AG08395 (cell line): ENCODE data around the gene SMG6.
A peak's percentile ranks its signal among the peaks of the same experiment; 100 is the strongest.
"Not testable (repeated sequence)": the region's sequence is repeated elsewhere in the genome, so short reads cannot be mapped to it uniquely, and the experiment has no call there.

ENCODE experiments used
- DNase-seq: peaks from one replicate; pipeline ENCODE4 v3.0.0; 2012; ENCODE audit warnings: mixed read lengths, low spot score

Gene SMG6

GRCh38 chr17:2202996-2203575 is 100.5 kb downstream of the SMG6 start:
- DNase-seq = no peak

DNA sequence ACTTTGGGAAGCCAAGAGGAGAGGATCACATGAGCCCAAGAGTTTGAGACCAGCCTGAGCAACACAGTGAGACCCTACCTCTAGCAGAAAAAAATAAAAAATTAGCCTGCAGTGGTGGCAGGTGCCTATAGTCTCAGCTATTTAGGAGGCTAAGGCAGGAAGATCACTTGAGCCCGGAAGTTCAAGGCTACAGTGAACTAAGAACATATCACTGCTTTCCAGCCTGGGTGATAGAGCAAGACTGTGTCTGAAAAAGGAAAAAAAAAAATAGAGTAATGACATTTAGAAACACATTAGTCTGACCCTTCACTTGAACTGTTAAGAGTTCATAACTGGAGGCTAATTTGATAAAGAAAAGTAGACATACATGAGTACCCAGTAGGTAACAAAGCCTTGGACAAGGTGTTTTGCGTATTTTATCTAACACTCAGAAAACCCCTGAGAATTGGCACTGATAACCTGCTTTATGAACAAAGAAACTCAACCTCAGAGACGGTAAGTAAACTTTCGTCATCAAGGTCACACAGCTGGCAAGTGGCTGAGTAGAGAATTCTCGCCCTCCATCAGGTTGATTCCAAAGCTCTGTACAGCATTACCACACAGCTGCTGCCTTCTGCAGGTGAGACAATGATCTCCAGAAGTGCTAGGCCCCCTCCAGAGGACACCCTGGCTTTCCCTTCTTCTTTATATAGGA is 101.1 kb downstream of the SMG6 start:
- no peak for DNase-seq

DNA sequence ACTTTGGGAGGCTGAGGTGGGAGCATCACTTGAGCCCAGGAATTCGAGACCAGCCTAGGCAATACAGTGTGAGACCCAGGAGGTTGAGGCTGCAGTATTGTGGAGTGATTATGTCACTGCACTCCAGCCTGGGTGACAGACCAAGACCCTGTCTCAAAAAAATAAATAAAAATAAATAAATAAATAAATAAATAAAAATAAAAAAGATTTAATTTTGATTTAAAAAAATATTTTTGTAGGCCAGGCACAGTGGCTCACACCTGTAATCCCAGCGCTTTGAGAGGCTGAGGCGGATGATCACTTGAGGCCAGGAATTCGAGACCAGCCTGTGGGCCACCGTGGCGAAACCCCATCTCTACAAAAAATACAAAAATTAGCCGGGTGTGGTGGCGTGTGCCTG is 104.2 kb downstream of the SMG6 start:
- DNase-seq = not testable (repeated sequence)

DNA sequence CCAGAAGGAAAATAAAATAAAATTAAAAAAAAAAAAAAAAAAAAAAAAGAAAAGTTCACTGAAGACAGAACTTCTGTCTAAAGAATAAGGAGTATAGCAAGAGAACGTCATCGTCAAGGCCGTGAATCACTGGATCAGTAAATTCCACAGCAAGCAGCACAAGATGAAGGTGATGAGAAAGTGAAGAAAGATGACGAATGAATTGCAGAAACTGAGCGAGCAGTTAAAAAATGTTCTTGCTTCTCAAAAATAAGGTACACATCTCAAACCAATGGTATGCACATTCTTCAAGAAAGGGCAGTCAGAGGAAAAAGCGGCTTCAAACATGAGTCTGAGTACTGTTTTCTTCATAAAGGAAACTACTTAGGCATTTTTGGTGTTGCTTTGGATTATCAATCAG is 104.7 kb downstream of the SMG6 start:
- peak; percentile 3 for DNase-seq

DNA sequence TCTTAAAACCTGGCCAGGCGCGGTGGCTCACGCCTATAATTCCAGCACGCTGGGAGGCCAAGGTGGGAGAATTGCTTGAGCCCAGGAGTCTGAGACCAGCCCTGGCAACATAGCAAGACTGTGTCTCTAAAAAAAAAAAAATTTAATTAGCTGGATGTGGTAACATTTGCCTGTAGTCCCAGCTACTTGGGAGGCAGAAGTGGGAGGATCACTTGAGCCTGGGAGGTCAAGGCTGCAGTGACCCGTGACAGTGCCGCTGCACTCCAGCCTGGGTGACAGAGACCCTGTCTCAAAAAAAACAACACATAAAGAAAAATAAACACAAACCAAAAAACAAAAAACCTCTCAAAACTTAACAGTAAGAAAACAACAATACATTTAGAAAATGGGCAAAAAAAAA is 106.3 kb downstream of the SMG6 start:
- DNase-seq = no peak

GRCh38 chr17:2195729-2196128 is 107.9 kb downstream of the SMG6 start:
- DNase-seq = peak; percentile 8

DNA sequence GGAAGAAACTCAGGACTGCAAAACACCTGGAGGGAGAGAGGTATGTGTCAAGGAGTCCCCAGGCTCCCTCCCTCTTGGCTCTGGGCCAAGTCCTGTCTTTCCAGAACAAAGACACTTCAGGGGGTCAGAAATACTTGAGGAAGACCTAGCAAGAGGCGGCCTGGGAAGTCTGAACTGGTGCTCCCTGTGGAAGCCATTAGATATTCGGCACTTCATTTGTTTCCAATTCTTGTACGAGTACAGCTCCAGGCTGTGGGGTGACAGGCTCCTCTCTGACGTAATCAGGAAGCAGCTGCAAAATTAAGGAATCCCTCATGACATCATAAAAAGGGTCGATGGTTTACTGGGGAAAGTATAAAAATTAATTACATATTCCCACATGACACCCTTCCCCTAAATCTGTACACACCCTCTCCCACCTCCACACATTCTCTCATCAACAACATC is 108.7 kb downstream of the SMG6 start:
- DNase-seq = no peak

- DNase-seq = peak; percentile 82
These were observed 111.1 kb downstream of the SMG6 start for GRCh38 chr17:2192367-2193057.

GRCh38 chr17:2191785-2192184 is 111.8 kb downstream of the SMG6 start:
- DNase-seq = no peak

DNA sequence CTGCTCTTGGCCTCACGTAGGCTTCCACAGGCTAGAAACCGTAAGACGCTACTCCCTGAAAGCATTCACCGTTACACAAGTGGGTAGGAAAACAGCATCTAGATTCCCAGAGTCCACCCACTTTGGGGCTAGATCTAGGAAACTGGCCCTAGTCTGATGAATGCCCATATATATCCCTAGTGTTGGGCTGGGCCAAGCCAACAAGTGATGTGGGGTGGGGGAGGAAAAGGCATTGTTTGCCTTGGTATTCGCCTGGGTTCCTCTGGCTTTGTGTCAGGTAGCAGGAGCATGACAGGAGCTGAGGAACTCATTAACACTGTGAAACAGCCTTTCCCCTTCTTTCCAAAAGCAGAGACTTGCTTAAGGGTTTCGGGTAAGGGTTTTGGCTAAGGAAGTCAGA is 112.4 kb downstream of the SMG6 start:
- no peak for DNase-seq

DNA sequence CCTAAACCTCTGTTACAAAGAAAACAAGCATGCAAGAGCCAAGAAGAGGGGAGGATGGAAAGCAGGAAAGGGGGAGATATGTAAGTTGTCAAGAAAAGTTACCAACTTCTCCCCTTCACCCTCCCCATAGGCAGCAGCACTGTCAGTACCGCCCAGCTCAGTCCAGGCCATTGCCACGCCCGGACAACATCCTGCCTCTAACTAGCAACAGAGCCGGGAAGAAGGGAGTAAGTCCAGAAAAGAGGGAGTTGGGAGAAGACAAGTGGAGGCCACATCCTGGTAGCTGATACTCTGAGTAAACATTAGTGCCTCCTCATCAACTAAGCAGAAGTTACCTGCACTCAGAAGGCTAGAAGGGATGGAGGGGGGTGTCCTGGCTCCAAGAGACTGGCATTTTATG is 113.6 kb downstream of the SMG6 start:
- DNase-seq = peak; percentile 40

- peak; percentile 48 for DNase-seq
These were observed 114.5 kb downstream of the SMG6 start for GRCh38 chr17:2188971-2189630.

GRCh38 chr17:2187758-2188157 is 115.8 kb downstream of the SMG6 start:
- DNase-seq = no peak

- no peak for DNase-seq
These were observed 116.6 kb downstream of the SMG6 start for GRCh38 chr17:2186937-2187336.

DNA sequence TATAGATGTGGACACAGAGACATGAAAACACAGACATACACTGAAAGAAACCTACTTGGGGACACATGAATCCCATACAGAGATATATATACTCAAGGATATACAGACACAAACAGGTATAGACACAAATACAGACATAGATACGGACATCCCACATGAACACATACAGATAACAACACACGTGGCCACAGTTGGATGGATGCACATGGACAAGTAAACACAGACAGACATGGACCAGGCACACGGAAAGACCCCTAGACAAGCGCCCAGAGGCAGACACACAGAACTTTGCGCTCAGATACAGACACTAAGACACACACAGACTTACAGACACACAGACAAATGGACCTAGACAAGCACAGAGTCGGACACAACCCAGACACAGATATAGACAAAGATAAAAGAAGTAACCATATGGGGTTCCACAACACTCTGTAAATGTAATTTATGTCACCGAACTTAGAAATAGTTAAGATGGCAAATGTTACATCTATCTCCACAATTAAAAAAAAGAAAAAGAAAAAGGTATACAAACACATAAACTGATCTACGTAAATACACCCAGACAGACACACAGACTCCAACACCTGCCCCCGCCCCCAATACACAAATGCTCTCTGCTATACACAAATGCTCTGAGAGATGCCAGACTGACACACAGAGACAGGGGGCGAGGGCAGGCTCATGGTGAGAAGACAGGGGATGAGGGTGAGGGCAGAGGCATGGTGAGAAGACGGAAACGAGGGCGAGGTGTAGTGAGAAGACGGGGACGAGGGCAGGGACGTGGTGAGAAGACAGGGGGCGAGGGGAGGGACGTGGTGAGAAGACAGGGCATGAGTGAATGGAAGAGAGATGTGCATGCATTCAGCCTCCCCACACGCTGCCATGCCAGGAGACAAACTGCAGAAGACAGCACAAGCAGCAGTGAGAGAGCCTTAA is 118.3 kb downstream of the SMG6 start:
- DNase-seq = no peak

GRCh38 chr17:2183346-2183745 is 120.2 kb downstream of the SMG6 start:
- DNase-seq = no peak

DNA sequence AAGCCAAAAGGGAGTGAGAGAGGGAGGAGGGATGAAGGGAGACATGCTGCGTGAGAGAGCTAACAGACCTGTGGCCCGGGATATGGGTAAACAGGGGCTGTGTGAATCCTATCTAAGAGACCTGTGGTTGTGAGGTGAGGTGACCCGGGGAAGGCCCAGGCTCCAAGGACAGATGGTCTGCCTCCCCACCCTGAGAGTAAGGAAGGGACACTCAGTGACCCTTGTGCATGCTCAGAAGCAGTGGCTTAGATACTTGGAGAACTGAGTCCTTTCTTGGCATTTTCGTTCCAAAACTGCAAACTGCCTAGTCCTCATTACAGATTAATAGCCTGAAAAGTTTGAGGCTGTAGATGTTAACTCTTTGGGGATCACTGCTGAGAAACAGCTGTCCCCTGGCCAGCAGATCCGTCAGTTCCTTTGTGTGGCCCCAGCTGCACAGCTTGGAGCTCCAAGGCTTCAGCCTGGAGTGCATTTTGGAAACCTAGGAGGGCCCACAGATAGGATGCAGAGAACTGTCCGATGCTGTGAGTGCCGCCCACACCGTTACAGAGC is 121.6 kb downstream of the SMG6 start:
- no peak for DNase-seq

DNA sequence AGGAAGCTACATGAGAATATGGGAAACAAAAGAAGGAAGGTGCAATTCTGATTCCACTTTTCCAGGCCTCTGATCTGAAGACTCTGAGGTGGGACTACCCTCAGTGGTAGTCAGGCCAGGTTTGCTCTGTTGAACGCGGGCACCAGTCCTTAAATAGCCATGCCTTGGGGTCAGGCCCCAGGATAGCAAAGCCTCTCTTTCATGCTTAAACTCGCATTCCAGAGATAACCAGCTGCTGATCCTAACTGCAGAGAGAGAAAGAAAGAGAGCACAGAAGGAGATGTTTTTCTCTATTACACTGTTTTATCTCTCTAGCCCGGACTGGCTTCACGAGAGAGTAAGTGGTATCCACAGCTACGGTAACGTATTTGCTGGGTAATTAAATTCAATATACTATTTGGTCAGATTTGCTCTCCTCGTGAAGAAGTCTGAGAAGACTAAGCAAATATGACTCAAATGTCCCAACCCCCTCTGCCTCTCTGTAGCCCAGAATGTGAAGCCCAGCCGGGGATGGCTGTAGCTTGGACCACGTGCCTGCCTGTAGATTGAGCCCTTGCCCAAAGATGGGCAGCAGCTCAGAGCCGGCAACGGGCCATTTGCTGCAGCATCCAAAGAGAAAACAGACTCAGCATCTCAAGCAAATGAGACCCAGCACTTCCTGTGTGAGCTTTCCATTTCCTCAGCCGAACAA is 122.2 kb downstream of the SMG6 start:
- peak; percentile 81 for DNase-seq

GRCh38 chr17:2180768-2181167 is 122.8 kb downstream of the SMG6 start:
- DNase-seq = no peak

DNA sequence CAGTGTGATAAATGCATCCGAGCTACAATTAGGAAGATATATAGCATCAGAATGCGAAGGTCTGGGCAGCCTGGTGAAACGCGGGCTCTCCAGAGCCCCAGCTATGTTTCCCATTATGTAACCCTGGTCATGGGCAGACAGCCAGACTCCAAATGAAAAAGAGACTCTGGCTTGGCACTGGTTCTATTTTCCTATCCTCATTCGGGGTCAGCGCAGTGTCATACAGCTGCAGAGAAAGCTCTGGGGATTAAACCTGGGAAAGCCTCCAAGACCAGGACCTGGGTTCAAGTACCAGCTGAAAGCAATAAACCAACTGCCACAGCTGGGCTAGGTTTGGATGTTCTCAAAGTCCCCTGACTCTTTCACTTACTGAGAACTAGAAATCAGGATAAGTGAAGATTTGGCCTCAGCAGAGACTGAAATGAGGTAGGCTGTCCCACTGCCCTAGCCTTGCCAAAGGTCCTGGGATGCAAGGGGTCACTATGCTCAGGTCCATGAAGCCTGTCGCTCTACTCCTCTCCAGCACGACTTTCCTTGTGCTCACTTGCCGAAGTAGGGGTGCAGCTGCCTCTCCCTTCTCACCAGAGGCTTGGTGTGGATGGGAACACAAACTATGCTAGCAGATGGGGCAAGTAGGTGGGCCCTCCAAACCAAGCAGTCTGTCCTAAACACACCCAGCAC is 123.8 kb downstream of the SMG6 start:
- DNase-seq = peak; percentile 85
